DMS153 treated with DMSO at 0.1 percent for 48 hours (cell line): ENCODE data around the gene PRRT1.

Source experiments
- DNase-seq: peaks from one replicate; lab custom pipeline; 2025; ENCODE audit not compliant: unreplicated experiment; lab: John Stamatoyannopoulos, UW

Gene PRRT1

DNA sequence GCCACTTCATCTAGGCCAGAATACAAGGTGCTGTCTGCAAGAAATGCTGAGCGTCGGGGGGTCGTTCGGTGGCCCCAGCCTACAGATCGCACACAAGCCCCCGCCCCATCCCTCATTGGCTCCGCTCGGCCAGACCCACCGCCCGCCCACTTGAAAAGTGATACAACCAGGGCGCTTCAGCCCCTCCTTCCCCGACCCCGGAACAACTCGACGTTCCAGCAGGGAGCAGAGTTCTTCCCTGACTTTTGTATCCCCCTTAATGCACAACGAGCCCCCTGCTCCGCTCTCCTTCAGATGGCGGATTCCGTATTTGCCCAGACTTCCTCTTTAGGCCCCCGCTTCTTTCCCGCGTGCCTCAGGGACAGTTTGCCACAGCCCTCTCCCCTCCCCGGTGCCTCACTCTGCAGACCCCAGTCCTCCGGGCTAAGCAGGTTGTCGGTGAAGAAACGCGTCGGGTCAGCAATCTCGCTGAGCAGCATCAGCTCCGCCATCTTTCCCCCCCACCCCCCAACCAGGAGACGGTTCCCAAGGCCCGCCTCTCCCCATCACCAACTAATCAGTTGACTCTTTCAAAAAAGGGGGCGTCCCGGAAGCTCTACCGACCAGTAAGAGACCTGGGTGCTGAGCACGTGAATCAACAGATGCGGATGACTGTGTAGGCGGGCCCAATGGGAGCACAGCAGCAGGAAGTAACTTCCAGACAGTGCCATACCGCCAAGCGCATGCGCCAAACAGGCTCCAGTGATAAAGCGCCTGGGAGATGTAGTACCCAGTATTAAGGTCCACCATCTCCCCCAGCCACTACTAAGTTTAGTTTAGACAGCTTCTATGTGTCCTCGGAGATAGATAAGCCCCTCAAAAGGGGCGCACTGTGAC is 23.8 kb downstream of the PRRT1 start, which contains the start of gene ATF6B:
ATF6B (minus strand) TSS at position 530 of the 876 bp plus-strand sequence; CDS start at position 491, 39 bp downstream.
- DNase-seq: peak; percentile 98

DNA sequence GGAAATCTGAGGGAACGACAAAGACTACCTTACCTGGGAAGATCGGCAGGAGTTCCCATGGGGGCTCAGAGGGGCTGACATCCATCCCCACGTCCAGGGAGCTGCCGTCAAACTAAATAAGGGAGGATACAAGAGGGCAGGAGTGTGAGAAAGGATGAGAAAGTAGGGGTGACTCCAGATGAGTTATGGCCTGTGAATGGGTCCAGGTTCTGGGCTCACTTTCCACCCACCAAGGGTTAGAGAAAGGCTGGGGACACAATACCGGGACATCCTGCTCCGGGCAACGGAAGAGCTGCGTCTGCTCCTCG is 24.4 kb downstream of the PRRT1 start:
- DNase-seq: no peak

DNA sequence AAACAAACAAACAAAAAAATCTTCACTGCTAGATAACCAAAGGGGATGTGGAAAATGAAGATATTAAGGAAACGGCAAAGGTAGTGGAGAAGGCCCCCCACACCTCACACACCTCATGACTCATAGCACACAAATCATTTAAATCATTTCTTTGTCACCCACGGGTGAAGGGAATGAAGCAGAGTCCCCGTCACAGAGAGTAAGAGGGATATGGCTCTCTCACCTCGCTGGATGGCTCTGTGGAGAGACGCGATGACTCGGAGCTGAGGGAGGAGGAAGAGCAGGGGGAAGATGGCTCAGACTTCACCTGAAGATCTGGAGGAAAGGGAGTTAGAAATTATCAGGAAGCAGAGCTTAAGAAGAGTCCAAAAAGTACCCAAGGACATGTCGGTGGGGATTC is 24.9 kb downstream of the PRRT1 start:
- DNase-seq: no peak

- no peak for DNase-seq
These were observed 28.1 kb downstream of the PRRT1 start for GRCh38 chr6:32123681-32124080.

GRCh38 chr6:32120573-32121059 is 31.1 kb downstream of the PRRT1 start:
- no peak for DNase-seq

DNA sequence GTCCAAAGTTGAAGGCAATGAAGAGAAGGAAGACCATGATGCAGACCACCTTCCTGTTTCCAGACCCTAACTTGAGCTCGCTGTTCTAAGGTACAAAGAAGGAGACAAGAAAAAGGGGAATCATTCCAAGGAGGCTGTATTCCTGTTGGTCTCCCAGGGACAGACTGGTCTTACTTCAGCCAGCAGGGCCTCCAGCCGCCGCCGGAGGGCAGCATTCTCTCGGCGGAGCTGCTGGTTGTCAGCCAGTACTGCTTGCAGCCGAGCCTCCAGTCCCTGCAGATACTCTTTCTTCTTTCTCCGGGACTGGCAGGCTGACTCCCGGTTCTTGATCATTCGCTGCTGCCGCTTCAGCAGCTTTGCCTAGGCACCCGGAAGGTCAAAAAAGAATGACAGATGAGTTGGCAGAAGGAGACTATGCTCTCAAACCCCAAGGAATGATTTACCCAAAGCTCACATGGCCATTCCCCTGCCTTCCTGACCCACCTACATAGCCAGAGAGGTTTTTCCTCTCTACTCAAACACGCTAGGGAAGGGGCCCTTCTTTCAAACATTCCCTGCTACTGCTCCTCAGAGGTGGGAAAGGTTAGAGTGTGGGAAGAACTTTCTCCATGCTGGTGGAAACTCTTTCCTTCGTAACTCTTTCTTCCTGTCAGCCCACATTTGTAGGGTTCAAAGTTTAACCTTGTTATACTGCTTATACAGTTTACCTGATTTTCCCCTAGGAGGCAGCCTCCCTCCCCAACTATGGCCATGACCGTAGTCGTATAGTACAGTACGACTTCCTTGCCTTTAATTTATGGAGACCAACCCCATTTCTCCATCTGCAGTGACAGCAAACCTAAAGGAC is 32.7 kb downstream of the PRRT1 start:
- peak; percentile 68 for DNase-seq

GRCh38 chr6:32117461-32117860 is 34.3 kb downstream of the PRRT1 start:
- DNase-seq: no peak

DNA sequence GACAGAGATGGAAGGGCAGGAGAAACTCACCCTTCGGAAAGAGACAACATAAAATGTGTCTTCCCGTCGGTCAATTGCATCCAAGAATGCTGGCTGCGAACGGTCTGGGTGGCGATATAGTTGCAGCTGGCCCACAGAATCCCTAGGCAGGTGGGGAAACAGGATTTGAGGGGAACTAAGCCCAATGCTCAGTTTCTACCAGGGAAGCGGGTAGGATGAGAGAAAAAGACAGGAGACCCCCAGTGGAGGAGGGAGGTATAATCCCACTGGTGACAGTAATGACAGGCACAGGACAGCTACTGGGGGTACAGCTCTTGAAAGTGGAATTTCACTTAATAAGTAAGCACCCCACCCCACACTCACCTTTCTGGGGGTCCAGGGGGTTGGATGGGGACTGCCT is 35.1 kb downstream of the PRRT1 start:
- DNase-seq: no peak

DNA sequence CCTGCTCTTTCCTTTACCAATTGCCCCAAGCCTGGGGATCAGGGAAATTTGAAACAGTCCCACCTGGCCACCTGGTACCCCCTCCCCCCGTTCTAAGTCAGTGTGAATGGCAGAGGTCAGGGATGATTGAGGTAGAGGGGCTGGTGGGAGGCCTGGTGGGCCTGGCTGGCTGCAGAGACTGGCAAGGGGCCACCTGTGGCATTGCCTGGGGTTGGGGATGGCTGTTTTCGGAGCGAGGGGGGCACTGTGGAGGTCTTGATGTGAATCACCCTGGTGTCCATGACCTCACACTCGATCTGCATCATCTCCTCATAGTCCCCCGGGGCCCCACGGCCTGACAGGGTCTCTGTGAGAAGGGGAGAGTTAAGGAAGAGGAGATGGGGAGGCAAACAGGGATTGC is 36.1 kb downstream of the PRRT1 start:
- no peak for DNase-seq

GRCh38 chr6:32114796-32115195 is 36.9 kb downstream of the PRRT1 start:
- no peak for DNase-seq

DNA sequence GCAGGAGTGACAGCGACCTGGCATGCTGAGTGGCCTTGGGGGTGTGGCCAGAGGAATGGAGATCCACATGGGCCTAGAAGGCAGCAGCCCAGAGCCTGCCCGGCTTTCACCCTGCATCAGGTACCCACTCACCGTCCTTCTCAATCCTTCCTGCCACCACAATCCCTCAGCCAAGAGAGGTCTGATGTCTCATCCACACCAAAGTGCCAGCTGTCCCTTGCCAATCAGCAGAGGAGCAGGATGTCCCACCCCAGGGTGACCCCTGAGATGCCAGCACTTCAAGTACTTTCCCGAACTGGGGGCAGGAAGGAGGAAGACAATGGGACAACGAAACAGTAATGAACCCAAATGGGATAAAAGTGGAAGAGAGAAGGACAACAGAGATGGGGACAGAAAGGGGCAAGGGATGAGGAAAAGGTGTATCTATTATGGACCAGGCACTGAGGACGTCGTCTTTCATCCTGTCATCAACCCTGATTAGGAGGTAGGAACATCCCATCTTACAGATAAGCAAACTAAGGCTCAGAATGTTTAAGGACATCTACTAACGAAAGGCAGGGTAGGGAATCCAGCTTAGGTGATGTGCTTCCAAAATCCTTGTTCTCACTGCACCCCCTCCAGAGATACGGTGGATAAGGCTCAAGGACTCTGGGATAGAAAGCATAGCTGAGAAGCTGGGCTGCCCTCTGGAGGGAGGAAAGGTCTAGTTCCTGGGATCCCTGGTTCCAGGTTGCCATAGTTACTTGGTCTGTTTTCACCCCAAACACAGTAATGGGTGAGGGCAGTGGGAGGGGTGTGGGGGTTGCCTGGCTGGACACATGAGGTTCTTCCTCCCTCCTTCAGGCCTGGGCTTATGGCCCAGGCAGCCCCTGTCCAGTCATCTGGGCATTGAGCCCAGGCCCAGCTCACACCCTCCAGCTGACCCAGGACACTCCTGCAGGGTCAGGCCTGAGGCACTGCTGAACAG is 38.1 kb downstream of the PRRT1 start:
- DNase-seq: no peak

DNA sequence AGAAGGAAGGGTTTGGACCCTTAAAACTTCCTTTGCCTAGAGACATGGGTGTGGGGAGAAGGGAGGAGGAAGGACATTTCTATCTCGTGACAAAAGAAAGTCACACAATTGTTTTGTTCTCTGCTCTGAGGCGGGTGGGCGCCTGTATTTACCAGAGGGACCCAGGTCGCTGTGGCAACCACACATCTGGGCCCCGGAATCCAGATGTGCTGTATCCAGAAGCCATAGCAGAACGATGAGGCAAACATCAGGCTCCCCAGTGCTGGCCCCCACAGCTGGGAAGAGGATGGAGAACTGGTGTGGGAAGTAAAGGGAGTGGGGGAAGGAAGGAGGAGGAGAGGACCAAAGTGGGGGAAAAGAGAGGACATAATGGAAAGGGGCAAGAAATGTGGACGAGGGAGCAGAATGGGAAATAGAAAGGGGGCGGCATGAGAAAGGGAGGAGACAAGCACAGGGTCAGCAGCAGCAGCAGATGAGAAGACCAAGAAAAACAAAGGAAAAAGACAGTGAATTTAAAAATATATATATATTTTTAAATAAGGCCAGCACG is 39.2 kb downstream of the PRRT1 start:
- no peak for DNase-seq

DNA sequence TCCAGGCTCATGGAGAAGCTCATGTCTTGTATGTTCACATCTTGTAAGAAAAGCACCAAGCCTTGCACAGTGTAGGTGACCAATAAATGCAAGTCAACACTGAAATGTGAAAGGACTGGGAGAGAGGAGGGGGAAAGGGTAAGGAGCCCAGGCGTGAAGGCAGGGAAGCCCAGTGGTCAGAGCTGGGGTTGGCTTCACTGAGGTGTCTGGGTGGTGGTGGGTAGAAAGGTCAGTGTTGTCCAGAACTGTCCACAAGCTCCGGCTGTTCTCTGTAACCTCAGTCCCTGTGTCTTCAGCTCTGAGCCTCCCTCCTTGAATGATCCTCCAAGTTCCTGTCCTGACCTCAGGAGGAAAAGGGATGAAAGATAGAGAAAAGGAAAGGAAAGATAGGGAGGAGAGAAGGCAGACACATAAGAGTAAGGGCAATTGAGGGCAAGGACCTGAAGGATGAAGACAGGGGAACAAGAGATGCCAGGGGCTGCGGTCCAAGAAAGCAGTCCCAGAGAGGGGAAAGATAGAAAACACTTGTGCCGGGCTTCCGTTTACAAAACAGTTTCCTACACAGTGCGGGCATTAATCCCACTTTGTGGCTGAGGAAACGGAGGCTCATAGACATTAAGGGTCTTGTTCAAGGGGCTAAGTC is 40.2 kb downstream of the PRRT1 start:
- no peak for DNase-seq

GRCh38 chr6:32110632-32111031 is 41.1 kb downstream of the PRRT1 start:
- DNase-seq: no peak

DNA sequence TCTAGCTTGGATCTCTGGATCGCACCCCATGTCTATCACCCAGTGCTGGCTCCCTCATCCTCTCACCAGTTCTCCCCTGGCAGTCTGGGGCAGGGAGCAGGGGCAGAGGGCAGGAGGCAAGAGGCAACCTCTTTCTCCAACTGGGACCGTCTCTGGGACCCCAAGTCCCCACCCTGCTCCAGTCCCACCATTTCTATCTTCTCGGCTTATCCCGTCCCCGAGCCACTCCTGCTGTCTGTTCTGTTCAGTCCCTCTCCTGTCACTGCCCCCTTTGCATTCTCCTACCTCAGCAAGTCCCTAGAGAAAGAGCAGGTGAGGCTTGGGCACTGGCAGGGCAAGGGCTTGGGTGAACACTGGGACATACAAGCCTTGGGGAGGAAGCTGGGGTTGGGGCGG is 42.0 kb downstream of the PRRT1 start:
- no peak for DNase-seq

DNA sequence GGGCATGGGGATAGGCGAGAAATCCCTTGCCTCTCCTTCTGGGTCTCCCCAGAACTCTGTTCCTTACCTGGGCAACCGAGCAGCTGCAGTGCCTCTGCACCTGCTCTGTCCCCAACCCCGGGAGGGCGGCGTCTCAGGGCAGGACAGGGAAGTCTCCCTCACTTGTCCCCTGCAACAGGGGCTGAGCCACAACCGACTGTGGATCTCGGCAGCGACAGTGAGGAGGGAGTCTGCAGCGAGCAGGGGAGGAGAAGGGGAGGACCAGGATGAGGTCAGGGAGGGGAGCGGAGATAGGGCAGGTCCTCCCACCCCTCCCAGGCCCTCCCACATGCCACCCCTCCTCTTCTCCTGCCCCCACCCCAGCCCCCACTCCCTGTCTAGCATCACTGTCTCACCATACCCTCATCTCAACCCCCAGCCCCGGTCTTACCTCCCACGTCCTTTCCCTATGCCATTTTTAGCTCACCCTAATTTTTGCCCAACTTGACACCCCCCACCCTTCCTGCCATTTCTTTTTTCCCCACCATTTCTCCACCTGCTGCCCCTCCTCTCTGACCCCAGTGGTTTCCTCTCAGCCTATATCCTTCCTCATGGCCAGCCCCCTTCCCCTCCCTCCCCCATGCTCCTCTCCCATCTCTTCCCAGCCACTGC is 42.5 kb downstream of the PRRT1 start, which contains the start of gene TNXB:
TNXB (minus strand) TSS at position 225 of the 651 bp plus-strand sequence. CDS start 11,140 bp downstream, outside the sequence.
- DNase-seq: no peak

DNA sequence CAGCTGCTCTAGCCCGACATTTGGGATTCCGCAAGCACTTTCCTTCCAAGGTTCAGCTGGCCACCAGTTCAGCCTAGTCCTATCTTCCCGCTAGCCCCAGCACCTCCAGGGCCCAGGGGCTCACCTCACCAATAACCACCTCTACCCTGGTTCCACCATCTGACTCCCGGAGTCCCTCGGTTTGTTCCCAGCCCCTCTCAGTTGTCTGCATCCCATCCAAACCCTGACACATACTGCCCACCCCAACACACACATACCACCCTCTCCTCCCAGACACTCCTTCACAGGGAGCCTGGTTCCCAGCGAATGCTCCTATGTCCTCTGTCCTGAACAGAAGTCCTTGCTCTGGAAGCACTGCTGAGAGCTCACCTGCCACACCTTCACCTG is 43.0 kb downstream of the PRRT1 start:
- no peak for DNase-seq

GRCh38 chr6:32108094-32108627 is 43.6 kb downstream of the PRRT1 start:
- DNase-seq: no peak

DNA sequence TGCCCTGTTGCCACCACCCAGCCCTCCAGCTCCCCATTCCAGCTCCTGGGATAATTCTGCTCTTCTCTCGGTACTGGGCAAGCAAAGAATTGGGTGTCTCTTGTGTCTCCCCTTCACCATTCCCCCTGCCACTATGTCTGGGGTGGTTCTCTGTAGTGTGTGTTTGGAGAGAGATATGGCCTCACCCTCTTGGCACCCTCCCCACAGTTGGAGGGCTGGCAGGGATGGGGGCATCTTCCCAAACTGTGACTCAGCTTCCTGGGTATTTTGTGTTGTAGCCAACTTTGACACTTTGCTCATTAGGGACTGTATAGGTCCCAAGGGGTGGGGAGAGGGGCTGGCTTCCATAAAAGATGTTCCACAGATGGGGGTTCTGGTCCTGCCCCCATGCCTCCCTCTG is 44.3 kb downstream of the PRRT1 start:
- no peak for DNase-seq
